Measurements from ENCODE around the gene MAPKAPK2.
A peak's percentile ranks its signal among the peaks of the same experiment; 100 is the strongest.

DNA sequence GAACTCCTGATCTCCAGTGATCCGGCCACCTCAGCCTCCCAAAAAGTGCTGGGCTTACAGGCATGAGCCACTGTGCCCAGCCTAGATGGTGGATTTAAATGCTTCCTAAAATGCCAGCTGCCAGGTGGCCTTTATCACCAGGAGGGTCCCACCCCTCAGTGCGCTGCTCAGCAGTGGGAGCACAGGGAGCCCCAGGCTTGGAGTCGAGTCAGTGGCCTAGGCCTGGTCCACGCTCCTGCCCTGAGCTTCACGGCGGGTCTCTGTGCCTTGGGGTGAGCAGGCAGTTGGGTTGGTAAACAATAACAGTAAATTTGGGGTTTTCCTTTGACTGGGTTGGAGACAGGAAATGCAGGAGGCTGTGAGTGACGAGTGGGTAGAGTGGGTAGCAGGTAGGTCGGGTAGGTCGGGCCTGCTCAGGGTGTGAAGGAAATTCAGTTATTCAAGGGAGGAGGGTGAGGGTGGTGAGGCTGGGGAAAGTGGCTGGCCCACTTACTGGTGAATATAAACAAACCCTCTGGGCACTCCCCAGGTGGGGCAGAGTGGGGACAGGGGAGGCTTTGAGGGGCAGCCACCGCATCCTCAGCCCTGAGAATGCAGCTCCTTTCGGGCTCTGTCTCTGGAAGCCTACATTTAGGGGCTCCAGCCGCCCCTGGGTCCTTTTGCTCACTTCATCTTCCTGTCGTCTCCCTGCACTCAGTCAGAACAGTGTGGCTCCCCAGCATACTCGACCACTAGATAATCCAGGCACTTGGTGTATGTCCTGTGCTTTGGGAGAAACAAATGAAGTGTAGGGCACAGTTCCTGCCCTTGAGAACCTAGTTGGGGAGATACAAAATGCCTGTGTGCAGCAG, 52.4 kb downstream of the MAPKAPK2 start:
- peak in 2 of 3 donors; percentile 50 to 64 for TF ChIP-seq POLR2AphosphoS5 (IDR thresholded peaks at IDR 0.05)
- TF ChIP-seq POLR2A (IDR thresholded peaks at IDR 0.05): no peak
- TF ChIP-seq, protein P1, sequence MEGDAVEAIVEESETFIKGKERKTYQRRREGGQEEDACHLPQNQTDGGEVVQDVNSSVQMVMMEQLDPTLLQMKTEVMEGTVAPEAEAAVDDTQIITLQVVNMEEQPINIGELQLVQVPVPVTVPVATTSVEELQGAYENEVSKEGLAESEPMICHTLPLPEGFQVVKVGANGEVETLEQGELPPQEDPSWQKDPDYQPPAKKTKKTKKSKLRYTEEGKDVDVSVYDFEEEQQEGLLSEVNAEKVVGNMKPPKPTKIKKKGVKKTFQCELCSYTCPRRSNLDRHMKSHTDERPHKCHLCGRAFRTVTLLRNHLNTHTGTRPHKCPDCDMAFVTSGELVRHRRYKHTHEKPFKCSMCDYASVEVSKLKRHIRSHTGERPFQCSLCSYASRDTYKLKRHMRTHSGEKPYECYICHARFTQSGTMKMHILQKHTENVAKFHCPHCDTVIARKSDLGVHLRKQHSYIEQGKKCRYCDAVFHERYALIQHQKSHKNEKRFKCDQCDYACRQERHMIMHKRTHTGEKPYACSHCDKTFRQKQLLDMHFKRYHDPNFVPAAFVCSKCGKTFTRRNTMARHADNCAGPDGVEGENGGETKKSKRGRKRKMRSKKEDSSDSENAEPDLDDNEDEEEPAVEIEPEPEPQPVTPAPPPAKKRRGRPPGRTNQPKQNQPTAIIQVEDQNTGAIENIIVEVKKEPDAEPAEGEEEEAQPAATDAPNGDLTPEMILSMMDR (IDR thresholded peaks at IDR 0.05 in 8 of 11, conservative IDR thresholded peaks at IDR 0.05 in 3 of 11): no peak

Data from spleen (tissue), 7 donors.